Stimulated activated CD4-positive, alpha-beta T cell treated with anti-CD3 and anti-CD28 coated beads, Interleukin-15, amount 100 ng/mL, for 48 hours (primary cell): ENCODE measurements around the gene MCM8.

Source experiments
- DNase-seq, 2 donors: peaks; one replicate each; pipeline ENCODE4 v3.0.0-alpha.2; 2020; ENCODE audit warnings: low read depth in 2 of 2

The MCM8 gene

GRCh38 chr20:5950271-5951031 is at the start of gene MCM8, which contains the start of gene TRMT6:
Gene MCM8, plus strand, starts transcription at chr20:5950652. Its CDS starts 1,364 bp downstream, at chr20:5952016.
Gene TRMT6, minus strand, starts transcription at chr20:5950533. Its CDS starts 128 bp downstream, at chr20:5950405.
- DNase-seq = peak; percentile 94 to 96

- no peak for DNase-seq
These were observed 49.5 kb upstream of the MCM8 start for GRCh38 chr20:5900908-5901307.

DNA sequence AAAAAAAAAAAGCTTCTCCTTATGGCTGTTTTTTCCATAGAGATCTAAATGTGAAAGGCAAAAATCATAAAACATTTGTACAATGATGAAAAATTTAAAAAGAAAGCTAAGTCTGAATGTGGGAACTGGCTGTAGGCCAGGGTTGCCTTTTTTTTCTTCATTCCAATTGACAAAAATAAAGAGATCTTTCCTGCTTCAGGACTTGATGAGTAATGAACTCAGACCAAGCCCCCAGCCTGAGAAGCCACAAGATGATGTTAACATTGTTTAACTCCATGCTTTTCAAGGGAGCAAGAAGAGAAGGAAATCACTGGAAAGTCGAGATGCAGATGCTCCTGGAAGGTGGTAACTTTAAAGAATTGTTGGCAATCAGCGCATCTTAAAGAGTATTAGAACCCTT is 41.5 kb upstream of the MCM8 start:
- DNase-seq = no peak

DNA sequence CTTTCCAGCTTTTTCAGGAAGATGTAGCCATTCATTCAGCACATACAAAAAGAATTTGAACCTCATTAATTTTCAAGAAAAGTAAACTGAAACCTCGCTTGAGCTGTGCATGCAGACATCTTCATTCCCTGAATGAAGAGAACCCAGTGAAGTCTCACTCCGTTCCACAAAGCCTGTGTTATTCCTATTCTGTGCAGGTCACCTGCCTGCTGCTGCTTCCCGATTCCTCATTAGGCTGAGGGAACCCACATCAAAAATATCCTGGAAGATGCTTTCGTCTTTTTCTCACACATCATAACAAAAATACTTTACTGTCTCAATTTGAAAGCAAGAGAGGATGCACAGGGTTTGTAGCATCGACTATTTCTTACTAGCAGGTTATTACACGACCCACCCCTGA is 40.3 kb upstream of the MCM8 start:
- DNase-seq = no peak

DNA sequence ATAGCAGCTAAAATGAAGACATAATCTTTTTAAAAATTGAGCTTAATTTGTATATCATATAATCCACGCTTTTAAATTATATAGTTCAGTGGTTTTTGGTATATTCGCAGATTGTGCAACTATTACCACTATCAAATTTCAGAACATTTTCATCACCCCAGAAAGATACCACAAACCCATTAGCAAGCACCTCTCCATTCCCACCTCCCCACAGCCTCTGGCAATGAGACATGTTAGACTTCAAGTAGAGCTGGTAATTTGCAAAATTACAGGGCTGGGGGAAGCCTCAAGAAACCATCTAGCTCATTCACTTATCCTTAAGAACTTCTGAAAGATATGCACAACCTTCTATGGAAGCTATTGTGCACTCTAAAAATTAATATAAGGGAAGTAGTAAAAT is 37.3 kb upstream of the MCM8 start:
- DNase-seq = no peak

- DNase-seq = no peak
These were observed 35.6 kb upstream of the MCM8 start for GRCh38 chr20:5914859-5915258.

DNA sequence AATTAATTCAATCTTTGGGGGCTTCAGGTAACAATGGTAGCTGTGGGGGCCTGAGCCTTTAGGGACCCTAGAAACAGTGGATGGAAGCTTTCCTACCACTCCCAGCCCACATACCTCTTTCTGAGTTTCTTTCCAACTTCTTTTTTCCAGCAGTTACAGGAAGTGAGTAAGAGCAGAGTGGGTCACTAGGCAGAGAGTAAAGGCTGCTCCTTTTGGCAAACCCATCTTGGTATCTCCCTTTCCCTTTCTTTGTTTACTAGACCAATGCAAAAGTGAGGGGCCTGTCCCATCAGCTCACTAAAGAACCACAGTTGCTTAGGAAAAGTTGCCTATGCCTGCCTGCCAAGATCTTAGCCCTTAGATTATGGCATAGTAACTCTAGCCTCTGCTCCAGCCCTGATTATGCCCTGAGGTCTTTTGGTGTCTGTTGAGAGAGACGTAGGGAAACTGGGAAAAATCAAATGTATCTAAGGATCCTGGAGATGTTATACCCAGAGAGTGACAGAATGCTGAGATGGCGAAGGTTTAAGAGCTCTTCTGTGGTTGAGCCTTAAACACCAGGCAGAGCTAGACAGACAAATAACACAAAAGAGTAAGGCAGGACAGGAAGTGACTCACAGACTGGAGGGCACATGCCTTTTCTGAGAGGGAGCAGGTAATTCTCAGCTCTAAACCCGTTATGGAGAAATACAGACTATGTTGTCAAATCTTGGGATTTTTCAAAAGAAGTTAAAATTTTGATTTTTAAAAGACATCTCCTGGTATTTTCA is 31.4 kb upstream of the MCM8 start:
- DNase-seq = no peak

DNA sequence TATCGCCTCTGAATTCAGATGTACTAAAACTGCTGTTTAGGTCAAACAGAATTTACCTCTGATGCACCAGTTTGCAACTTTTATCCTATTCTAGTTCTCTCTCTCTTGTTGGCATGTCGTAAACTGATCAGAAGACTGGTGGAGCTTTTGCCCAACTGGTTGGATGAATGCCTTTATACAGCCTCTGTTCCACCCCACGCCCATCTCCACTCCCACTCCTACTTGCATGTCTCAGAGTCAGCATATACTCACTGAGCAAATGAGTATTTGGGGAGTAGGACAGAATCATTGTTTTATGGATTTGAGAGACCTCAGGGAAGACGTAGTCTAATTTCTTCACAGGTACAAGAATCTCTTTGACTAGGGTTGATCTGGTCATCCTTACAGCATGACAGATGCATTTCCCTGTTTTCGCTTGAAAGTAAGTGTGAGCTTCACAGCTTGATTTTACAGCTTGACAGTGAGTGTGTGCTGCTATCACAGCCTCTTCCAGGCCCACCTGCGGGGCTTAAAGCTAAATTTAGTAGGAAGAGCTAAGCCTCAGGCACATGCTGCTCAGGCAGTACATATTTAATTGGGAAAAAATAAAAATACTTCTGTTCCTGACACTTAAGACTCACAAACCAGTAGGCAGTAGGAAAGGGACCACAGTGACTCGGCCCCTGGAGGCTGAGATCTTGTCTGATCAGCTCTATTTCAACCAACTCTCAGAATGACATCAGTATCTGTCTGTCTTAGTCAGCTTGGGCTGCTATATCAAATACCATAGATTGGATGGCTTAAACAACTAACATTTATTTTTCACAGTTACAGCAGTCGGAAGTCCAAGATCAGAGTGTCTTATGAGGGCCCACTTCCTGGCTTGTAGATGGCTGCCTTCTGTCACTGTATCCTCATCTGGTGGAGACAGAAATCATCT is 30.6 kb upstream of the MCM8 start:
- DNase-seq = peak in 1 of 2 donors; percentile 22

- DNase-seq = no peak
These were observed 29.9 kb upstream of the MCM8 start for GRCh38 chr20:5920581-5920980.

DNA sequence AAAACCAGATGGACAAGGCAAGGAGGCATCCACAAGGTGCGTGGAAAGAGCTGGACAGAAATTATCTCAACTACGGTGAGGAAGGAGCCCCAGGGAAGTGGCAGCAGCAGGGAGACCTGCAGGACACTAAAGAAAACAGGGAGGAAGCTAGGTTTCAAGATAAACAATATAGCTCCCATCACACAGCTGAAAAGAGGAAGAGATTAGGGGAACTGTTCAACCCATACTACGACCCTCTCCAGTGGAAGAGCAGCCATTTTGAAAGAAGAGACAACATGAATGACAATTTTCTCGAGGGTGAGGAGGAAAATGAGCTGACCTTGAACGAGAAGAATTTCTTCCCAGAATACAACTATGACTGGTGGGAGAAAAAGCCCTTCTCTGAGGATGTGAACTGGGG is 27.0 kb upstream of the MCM8 start:
- DNase-seq = no peak

DNA sequence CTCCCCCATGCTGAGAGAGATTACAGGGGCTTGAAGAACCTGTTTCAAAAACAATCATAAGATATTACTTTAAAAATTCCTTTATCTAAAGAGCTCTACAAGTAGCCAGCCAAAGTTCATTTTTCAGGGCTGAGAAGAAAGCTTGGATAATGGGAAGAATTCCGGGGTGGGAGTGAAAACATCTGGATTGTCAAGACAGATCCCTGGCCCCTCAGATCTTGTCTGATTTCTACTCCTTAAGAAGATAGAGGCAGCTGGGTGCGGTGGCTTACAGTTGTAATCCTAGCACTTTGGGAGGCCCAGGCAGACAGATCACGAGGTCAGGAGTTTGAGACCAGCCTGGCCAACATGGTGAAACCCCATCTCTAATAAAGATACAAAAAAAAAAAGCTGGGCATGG is 24.9 kb upstream of the MCM8 start:
- no peak for DNase-seq

DNA sequence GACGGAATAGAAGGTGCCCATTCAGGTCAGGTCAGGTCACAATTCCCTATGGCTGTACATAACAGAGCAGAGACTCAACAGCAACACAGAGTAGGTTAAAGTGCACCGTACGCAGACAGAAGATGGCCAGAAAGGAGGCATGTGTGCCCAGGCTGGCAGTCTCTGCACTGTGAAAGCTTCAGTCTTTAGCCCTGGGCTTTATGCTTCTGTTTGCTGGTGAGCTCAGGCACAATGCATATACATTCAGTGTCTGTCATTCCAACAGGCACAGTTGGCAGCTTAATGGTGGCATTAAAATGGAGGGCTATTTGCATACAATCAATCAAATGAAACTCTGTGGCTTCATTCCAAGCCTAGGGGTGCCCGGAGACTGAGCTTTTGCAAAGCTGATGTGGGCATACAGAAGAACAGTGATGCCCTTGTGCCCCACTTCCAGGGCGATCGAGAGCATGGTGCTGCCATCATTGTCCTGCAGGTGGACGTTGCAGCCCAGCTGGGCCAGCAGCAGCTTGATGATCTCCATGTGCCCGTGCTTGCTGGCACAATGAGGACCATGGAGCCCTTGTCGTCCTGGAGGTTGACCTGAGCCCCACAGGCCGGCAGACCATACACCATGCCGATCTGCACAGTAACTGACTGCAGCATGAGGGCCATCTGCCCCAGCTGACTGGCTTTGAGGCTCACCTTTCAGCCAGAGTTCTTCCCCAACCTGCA is 22.5 kb upstream of the MCM8 start:
- no peak for DNase-seq

- no peak for DNase-seq
These were observed 21.4 kb upstream of the MCM8 start for GRCh38 chr20:5928836-5929715.

GRCh38 chr20:5931411-5931810 is 19.0 kb upstream of the MCM8 start:
- DNase-seq = no peak

DNA sequence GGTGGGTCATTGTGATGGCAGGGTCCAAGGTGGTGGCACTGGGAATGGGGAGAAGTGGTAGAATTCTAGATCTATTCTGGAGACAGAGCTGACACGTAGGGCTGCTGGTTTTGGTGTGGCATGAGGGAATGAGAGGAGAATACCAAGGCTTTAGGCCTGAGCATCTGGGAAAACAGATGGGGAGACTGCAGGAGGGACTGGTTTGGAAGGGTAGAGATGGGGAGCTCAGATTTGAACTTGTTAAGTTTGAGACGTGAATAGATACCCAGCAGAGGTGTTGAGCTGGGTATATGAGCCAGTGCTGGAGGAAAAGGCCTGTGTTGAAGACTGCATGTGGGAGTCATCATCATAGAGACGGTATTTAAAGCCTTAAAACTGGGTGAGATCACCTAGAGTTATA is 17.7 kb upstream of the MCM8 start:
- DNase-seq = no peak

DNA sequence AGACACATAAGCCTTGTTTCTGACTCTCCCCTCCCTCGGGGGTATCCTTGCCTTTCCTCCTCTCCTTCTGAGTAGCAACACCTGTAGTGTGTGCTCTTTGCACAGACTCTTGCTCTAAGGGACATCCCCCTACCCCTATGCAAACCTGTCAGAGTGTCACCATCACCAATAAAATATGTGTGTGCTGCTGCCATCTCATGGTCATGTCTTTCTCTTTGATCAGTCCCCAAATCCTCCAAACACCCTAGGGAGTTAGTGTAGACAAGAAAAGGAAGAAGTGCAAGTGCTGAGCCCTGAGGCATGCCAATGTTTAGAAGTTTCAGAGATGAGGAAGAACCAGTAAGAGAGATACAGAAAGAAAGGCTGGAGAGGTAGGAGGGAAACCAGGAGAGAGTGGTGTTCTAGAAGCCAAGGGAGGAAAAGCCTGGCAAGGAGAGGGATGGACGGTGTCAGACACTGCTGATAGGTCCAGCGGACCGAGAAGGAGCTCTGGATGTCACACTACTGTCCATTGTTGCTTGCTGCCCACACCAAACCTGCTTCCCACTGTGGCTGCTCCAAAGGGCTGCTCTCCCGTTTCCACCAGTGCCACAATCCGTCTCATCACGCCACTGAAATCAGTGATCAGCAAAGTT is 16.5 kb upstream of the MCM8 start:
- DNase-seq = no peak

DNA sequence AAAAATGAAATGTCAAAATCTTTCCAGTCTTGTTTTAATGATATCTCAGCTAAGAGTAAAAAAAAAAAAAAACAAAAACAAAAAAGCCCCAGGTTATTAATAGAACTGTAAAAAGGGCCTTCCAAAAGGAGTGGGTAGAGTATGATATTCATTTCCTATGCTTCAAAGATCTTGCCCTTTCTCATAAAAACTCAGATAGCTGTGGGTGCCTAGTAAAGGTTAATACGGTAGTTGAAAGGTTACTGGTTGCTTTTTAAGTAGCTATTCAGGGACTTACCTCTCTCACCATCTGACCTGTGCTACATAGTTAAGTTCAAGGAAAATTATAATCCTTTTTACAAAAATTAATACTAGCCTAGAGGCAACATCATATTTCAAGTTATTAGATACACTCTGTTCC is 15.1 kb upstream of the MCM8 start:
- no peak for DNase-seq

DNA sequence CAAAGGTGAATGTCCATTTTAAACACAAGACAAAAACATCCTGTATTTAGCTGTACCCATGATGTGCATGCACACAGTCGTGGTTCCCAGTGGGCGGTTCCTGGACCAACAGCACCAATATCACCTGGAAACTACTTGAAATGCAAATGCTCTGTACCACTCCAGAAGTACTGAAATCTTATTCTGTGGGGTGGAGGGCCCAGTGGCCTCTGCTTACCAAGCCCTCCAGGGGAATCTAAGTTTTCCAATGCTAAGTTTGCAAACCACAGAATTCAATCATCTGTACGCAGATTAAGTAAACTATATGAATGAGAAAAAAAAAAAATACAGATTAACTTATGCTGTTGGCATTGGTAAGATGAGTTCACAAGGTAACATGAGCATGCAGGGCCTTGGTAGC is 14.2 kb upstream of the MCM8 start:
- no peak for DNase-seq

- DNase-seq = no peak
These were observed 11.9 kb upstream of the MCM8 start for GRCh38 chr20:5938456-5939029.

GRCh38 chr20:5945963-5946362 is 4.5 kb upstream of the MCM8 start:
- DNase-seq = peak in 1 of 2 donors; percentile 12
